Tibial nerve (tissue), 3 donors: ENCODE measurements around the gene IGF1R.

Experiments
- POLR2A ChIP-seq, 2 donors: fragments of 450-650 bp; IDR thresholded peaks; one replicate each; pipeline ENCODE4 v1.6.1; 2017; ENCODE audit warnings: antibody characterized with exemption in 2 of 2, mild to moderate bottlenecking in 2 of 2, moderate library complexity in 2 of 2
- TF ChIP-seq, protein P1 (sequence below), 5 experiments: fragments of 200-600 bp in 3 of 5; fragments of 450-650 bp in 2 of 5; sonication (generic) in 3 of 5; IDR thresholded peaks; one replicate each; pipeline ENCODE4 v1.5.1; 2016 to 2019; ENCODE audit warnings: antibody characterized with exemption in 5 of 5, mild to moderate bottlenecking in 3 of 5, moderate library complexity in 2 of 5

DNA sequence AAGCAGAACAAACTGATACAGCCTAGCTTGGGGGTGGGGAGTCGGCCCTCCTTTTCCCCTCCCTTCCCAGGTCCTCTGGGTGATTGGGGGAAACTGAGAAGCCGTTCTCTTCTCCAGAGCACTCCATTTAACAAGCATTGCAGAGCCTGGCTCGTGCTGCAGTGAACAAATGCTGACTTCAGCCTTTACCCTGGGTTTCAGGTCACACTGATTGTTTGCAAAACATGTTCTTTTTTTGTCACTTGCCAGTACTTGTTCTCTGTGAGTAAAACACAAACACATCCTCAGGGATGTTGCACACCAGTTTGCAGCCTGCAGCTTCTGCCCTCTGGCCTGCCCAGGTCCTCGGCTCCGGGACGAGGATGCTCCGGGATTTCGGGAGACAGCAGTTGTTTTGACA lies 226.4 kb downstream of the IGF1R start:
- no peak for TF ChIP-seq POLR2A (IDR thresholded peaks at IDR 0.05)
- TF ChIP-seq, protein P1, sequence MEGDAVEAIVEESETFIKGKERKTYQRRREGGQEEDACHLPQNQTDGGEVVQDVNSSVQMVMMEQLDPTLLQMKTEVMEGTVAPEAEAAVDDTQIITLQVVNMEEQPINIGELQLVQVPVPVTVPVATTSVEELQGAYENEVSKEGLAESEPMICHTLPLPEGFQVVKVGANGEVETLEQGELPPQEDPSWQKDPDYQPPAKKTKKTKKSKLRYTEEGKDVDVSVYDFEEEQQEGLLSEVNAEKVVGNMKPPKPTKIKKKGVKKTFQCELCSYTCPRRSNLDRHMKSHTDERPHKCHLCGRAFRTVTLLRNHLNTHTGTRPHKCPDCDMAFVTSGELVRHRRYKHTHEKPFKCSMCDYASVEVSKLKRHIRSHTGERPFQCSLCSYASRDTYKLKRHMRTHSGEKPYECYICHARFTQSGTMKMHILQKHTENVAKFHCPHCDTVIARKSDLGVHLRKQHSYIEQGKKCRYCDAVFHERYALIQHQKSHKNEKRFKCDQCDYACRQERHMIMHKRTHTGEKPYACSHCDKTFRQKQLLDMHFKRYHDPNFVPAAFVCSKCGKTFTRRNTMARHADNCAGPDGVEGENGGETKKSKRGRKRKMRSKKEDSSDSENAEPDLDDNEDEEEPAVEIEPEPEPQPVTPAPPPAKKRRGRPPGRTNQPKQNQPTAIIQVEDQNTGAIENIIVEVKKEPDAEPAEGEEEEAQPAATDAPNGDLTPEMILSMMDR (IDR thresholded peaks at IDR 0.05): no peak
